Uterus (tissue), 4 donors: ENCODE measurements around the gene GOLGA6L7. TPM values are rescaled to one million over a fixed set of nuclear protein-coding genes. Genes with fewer than 3 reads are reported as not detected.

Source experiments
- DNase-seq, 2 donors: peaks; one replicate each; pipeline ENCODE4 v3.0.0-alpha.2; 2019 to 2020
- H3K27ac ChIP-seq, 2 donors: fragments of 200-600 bp; sonication (generic); 1 replicate in 1 of 2; 2 replicates in 1 of 2; pipeline ENCODE4 v1.5.1; 2016 to 2018
- H3K27me3 ChIP-seq, 2 donors: fragments of 200-600 bp; sonication (generic); one replicate each; pipeline ENCODE4 v1.5.1; 2018 to 2019; ENCODE audit warnings: control low read depth in 1 of 2
- H3K36me3 ChIP-seq, 2 donors: fragments of 200-600 bp; sonication (generic); one replicate each; pipeline ENCODE4 v1.5.1; 2019; ENCODE audit warnings: control low read depth in 1 of 2
- H3K4me1 ChIP-seq, 2 donors: fragments of 200-600 bp; sonication (generic); one replicate each; pipeline ENCODE4 v1.5.1; 2018 to 2019; ENCODE audit warnings: control low read depth in 1 of 2
- H3K4me3 ChIP-seq, 2 donors: fragments of 200-600 bp; sonication (generic); 1 replicate in 1 of 2; 2 replicates in 1 of 2; pipeline ENCODE4 v1.5.1; 2018 to 2019; ENCODE audit warnings: mild to moderate bottlenecking in 1 of 2
- H3K9me3 ChIP-seq, 2 donors: fragments of 200-600 bp; sonication (generic); one replicate each; pipeline ENCODE4 v1.5.1; 2019; ENCODE audit warnings: control low read depth in 1 of 2
- CTCF ChIP-seq, 4 experiments: fragments of 200-600 bp in 2 of 4; fragments of 450-650 bp in 2 of 4; sonication (generic) in 2 of 4; IDR thresholded peaks; one replicate each; pipeline ENCODE4 v1.5.1; 2016 to 2019; ENCODE audit warnings: antibody characterized with exemption in 4 of 4, mild to moderate bottlenecking in 2 of 4, moderate library complexity in 1 of 4
- POLR2A ChIP-seq, 2 donors: fragments of 450-650 bp; IDR thresholded peaks; one replicate each; pipeline ENCODE4 v1.6.1; 2016; ENCODE audit warnings: antibody characterized with exemption in 2 of 2, mild to moderate bottlenecking in 1 of 2, moderate library complexity in 1 of 2
- intact Hi-C: fragments of 100-400 bp; cut with DNase I; formaldehyde crosslinking; loops from one replicate; pipeline ENCODE4 v1.15.1; 2023; ENCODE audit warnings: low total_unique reads
- total RNA-seq, 4 donors: library from RNA; depleted of rRNA in 3 of 4; stranded (reverse); fragments of >200 nt in 3 of 4; gene quantifications; one replicate each; pipeline versions ENCODE4 v1.1.0 to v1.2.4, GENCODE V29; 2014 to 2023
- donor health status: DM: yes; HTN: yes; CAD: no.

The GOLGA6L7 gene
- total RNA-seq, 4 donors from 2014 or later, result not detected

- Histone ChIP-seq H3K27me3 (no peaks in the 10 kb centered on the region), H3K9me3 (no peaks in the 10 kb centered on the region), H3K27ac (no peak overlapping the region), H3K36me3 (no peaks in the 10 kb centered on the region), H3K4me1 (peaks cover 0 to 10% of the 10 kb centered on the region in 2 donors), H3K4me3 (no peak overlapping the region)
- TF ChIP-seq CTCF (IDR thresholded peaks at IDR 0.05) (no peak), POLR2A (IDR thresholded peaks at IDR 0.05) (no peak)
- no peak for DNase-seq
- intact Hi-C loops, result no loop called here
Observed at GRCh38 chr15:28889346-28889745, 40.9 kb upstream of the GOLGA6L7 start.

GRCh38 chr15:28888900-28889299 is 40.5 kb upstream of the GOLGA6L7 start:
- no peak overlapping the region for H3K4me3 ChIP-seq
- no peaks in the 10 kb centered on the region for H3K9me3 ChIP-seq
- H3K4me1 ChIP-seq, result peaks cover 0 to 10% of the 10 kb centered on the region in 2 donors
- no peak for TF ChIP-seq CTCF (IDR thresholded peaks at IDR 0.05)
- no peak for TF ChIP-seq POLR2A (IDR thresholded peaks at IDR 0.05)
- DNase-seq, result no peak
- H3K27ac ChIP-seq, result no peak overlapping the region
- H3K36me3 ChIP-seq, result no peaks in the 10 kb centered on the region
- no peaks in the 10 kb centered on the region for H3K27me3 ChIP-seq
- intact Hi-C loops, result no loop called here

- Histone ChIP-seq H3K4me1 (peaks cover 0 to 10% of the 10 kb centered on the region in 2 donors), H3K4me3 (no peak overlapping the region), H3K36me3 (no peaks in the 10 kb centered on the region), H3K27me3 (no peaks in the 10 kb centered on the region), H3K27ac (no peak overlapping the region), H3K9me3 (no peaks in the 10 kb centered on the region)
- TF ChIP-seq CTCF (IDR thresholded peaks at IDR 0.05) (no peak), POLR2A (IDR thresholded peaks at IDR 0.05) (no peak)
- intact Hi-C loops, result no loop called here
- DNase-seq, result no peak
Observed at GRCh38 chr15:28888302-28888894, 40.0 kb upstream of the GOLGA6L7 start.

GRCh38 chr15:28887339-28888174 is 39.1 kb upstream of the GOLGA6L7 start:
- no peaks in the 10 kb centered on the region for H3K36me3 ChIP-seq
- intact Hi-C loops, result no loop called here
- no peak overlapping the region for H3K27ac ChIP-seq
- TF ChIP-seq POLR2A (IDR thresholded peaks at IDR 0.05) (no peak), CTCF (IDR thresholded peaks at IDR 0.05) (no peak)
- DNase-seq, result no peak
- H3K4me3 ChIP-seq, result no peak overlapping the region
- no peaks in the 10 kb centered on the region for H3K27me3 ChIP-seq
- H3K9me3 ChIP-seq, result no peaks in the 10 kb centered on the region
- peaks cover 0 to 10% of the 10 kb centered on the region in 2 donors for H3K4me1 ChIP-seq
